Activated CD4-positive, CD25-positive, alpha-beta regulatory T cell treated with anti-CD3 and anti-CD28 coated beads, Interleukin-2, amount 50 U/mL, for 16 hours (primary cell): ENCODE data around the gene PRKCZ.
A peak's percentile ranks its signal among the peaks of the same experiment; 100 is the strongest.

Experiments used
- DNase-seq: peaks from one replicate; pipeline ENCODE4 v3.0.0-alpha.2; 2020; ENCODE audit warnings: low read depth, low spot score

The PRKCZ gene

GRCh38 chr1:2175681-2176454, 125.7 kb downstream of the PRKCZ start:
- DNase-seq: no peak

- no peak for DNase-seq
Observed at GRCh38 chr1:2176615-2177014, 126.4 kb downstream of the PRKCZ start.

GRCh38 chr1:2177541-2177940, 127.3 kb downstream of the PRKCZ start:
- DNase-seq: no peak

GRCh38 chr1:2177946-2178538, 127.8 kb downstream of the PRKCZ start:
- no peak for DNase-seq

- DNase-seq: no peak
Observed at GRCh38 chr1:2178875-2179274, 128.7 kb downstream of the PRKCZ start.

- DNase-seq: no peak
Observed at GRCh38 chr1:2179283-2180013, 129.2 kb downstream of the PRKCZ start.

- DNase-seq: no peak
Observed at GRCh38 chr1:2180297-2181245, 130.4 kb downstream of the PRKCZ start.

GRCh38 chr1:2181271-2181670, 131.1 kb downstream of the PRKCZ start:
- DNase-seq: no peak

- no peak for DNase-seq
Observed at GRCh38 chr1:2181752-2182151, 131.5 kb downstream of the PRKCZ start.

GRCh38 chr1:2182376-2182775, 132.2 kb downstream of the PRKCZ start:
- DNase-seq: no peak

- no peak for DNase-seq
Observed at GRCh38 chr1:2183937-2184334, 133.7 kb downstream of the PRKCZ start.

- no peak for DNase-seq
Observed at GRCh38 chr1:2184531-2184930, 134.3 kb downstream of the PRKCZ start.

GRCh38 chr1:2184934-2185333, 134.7 kb downstream of the PRKCZ start:
- DNase-seq: no peak

GRCh38 chr1:2185880-2186855, 136.0 kb downstream of the PRKCZ start:
- no peak for DNase-seq

- DNase-seq: no peak
Observed at GRCh38 chr1:2186901-2187300, 136.7 kb downstream of the PRKCZ start.

- DNase-seq: no peak
Observed at GRCh38 chr1:2187619-2188018, 137.4 kb downstream of the PRKCZ start.

- DNase-seq: no peak
Observed at GRCh38 chr1:2188336-2188735, 138.1 kb downstream of the PRKCZ start.

GRCh38 chr1:2189459-2190425, 139.5 kb downstream of the PRKCZ start:
- peak; percentile 81 for DNase-seq

- DNase-seq: no peak
Observed at GRCh38 chr1:2190491-2190976, 140.3 kb downstream of the PRKCZ start.
